ENCODE measurements around the gene INKA2. TPM values are rescaled to one million over a fixed set of nuclear protein-coding genes. Genes with fewer than 3 reads are reported as not detected.

The INKA2 gene
- total and polyA plus RNA-seq, 10 of the 15 experiments (the other 5 are each of a cell fraction or from before 2014, with no cell fraction given) = 0.38 to 5.1 (median 1.3) TPM; not detected in 1

DNA sequence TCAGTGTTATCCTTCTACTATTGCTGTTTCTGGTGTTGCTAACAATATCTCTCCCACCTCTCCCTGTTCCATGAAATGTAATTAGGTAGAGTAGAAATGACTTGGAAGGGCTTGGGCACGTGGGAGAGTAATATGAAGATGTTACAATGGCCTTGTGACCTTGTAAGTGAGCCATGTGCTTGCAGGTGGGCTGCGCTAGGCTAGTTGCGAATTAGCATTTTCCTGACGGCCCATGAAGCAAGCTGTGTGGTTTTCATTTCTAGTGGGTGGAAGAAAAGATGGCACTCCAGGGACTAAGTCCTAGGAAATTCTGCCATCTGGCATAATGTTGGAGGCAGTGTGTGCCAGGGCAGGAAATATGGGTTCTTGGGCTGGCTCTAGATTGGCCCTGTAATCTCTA is 8.8 kb upstream of the INKA2 start:
- ChIA-PET RAD21 (ENCODE audit: unreplicated experiment) (interaction anchor here (0.9 to 6.7 kb wide), 7 partner anchors 10 to 294 kb away, joined by 3 to 51 read pairs (median 3); no protein-coding TSS in a partner anchor), SMC1A (ENCODE audit: uncharacterized antibody, unreplicated experiment) (interaction anchor here (0.6 to 12.9 kb wide), 13 partner anchors 10 to 300 kb away, joined by 3 to 123 read pairs (median 5); partner anchors contain the start of gene INKA2), CTCF (interaction anchor here (0.7 to 12.7 kb wide), 31 partner anchors 9 to 405 kb away, joined by 3 to 135 read pairs (median 5); partner anchors contain the start of genes DDX20 and INKA2), POLR2A (interaction anchor here (1.2 to 1.4 kb wide), 3 partner anchors 9 to 240 kb away, joined by 3 to 8 read pairs (median 5); partner anchors contain the start of gene INKA2)
- in situ Hi-C loops (cut with MboI) (loop anchor here (5.0 kb wide), 1 partner anchor 266 kb away; no protein-coding TSS in a partner anchor), intact Hi-C loops (cut with micrococcal nuclease; ENCODE audit: unreplicated experiment) (loop anchor here (1.0 to 2.0 kb wide), 3 partner anchors 33 to 267 kb away; no protein-coding TSS in a partner anchor)
- Histone ChIP-seq H3K79me2 (ENCODE audit: control insufficient read depth, insufficient read depth, low read length) (no peaks in the 10 kb centered on the region), H3K4me3 (no peak overlapping the region), H3K4me2 (ENCODE audit: control insufficient read depth, insufficient read depth) (no peak overlapping the region), H3K4me1 (ENCODE audit: control insufficient read depth, insufficient read depth, low read length) (no peaks in the 10 kb centered on the region; the same call in 1 of the 2 replicates), H3K36me3 (ENCODE audit: control insufficient read depth in 2 of 2, insufficient read depth in 2 of 2, low read length in 1 of 2) (no peaks in the 10 kb centered on the region), H3K9ac (ENCODE audit: control insufficient read depth, insufficient read depth, low read length) (no peak overlapping the region), H2AFZ (ENCODE audit: control insufficient read depth, low read depth, low read length) (no peak overlapping the region), H3K9me3 (replicated peaks; ENCODE audit: control insufficient read depth, insufficient read depth, low read length) (no peaks in the 10 kb centered on the region), H3K27me3 (replicated peaks in 1 of 2; ENCODE audit: control insufficient read depth in 2 of 2, insufficient read depth in 2 of 2, low read length in 1 of 2) (peaks cover 0 to 1% of the 10 kb centered on the region in 2 experiments; a peak in 1 of 4 replicates), H3K27ac (ENCODE audit: control insufficient read depth, insufficient read depth) (no peak overlapping the region), H4K20me1 (ENCODE audit: control insufficient read depth, insufficient read depth) (no peaks in the 10 kb centered on the region)
- ATAC-seq = no peak
- BruUV-seq (replicated peaks) = no TSS peak
- 76% methylated on average over 4 of the region's 4 CpGs for WGBS (ENCODE audit: insufficient coverage, insufficient replicate concordance, low lambda C conversion rate, missing lambda C conversion rate)
- no peak for DNase-seq (ENCODE audit: low read depth, low spot score)
- no peak for FAIRE-seq
- no peak for TF ChIP-seq HDGF (IDR thresholded peaks at IDR 0.05)
- no peak for TF ChIP-seq ATF7 (IDR thresholded peaks at IDR 0.05; ENCODE audit: low read depth)
- no peak for TF ChIP-seq ZNF384 (IDR thresholded peaks at IDR 0.05; ENCODE audit: borderline replicate concordance, low read depth, low read length)
- TF ChIP-seq SIX5 (IDR thresholded peaks at IDR 0.05; ENCODE audit: low read depth, low read length, severe bottlenecking) = no peak
- no peak for TF ChIP-seq DPF2 (IDR thresholded peaks at IDR 0.05)
- TF ChIP-seq TBL1XR1 (IDR thresholded peaks at IDR 0.05; ENCODE audit: low read depth, low read length) = no peak
- no peak for TF ChIP-seq BRCA1 (IDR thresholded peaks at IDR 0.05; ENCODE audit: low read depth, low read length)
- no peak for TF ChIP-seq PML (IDR thresholded peaks at IDR 0.05; ENCODE audit: low read length)
- no peak for TF ChIP-seq MYB (IDR thresholded peaks at IDR 0.05; ENCODE audit: borderline replicate concordance, low read depth, low read length)
- TF ChIP-seq, protein P1, sequence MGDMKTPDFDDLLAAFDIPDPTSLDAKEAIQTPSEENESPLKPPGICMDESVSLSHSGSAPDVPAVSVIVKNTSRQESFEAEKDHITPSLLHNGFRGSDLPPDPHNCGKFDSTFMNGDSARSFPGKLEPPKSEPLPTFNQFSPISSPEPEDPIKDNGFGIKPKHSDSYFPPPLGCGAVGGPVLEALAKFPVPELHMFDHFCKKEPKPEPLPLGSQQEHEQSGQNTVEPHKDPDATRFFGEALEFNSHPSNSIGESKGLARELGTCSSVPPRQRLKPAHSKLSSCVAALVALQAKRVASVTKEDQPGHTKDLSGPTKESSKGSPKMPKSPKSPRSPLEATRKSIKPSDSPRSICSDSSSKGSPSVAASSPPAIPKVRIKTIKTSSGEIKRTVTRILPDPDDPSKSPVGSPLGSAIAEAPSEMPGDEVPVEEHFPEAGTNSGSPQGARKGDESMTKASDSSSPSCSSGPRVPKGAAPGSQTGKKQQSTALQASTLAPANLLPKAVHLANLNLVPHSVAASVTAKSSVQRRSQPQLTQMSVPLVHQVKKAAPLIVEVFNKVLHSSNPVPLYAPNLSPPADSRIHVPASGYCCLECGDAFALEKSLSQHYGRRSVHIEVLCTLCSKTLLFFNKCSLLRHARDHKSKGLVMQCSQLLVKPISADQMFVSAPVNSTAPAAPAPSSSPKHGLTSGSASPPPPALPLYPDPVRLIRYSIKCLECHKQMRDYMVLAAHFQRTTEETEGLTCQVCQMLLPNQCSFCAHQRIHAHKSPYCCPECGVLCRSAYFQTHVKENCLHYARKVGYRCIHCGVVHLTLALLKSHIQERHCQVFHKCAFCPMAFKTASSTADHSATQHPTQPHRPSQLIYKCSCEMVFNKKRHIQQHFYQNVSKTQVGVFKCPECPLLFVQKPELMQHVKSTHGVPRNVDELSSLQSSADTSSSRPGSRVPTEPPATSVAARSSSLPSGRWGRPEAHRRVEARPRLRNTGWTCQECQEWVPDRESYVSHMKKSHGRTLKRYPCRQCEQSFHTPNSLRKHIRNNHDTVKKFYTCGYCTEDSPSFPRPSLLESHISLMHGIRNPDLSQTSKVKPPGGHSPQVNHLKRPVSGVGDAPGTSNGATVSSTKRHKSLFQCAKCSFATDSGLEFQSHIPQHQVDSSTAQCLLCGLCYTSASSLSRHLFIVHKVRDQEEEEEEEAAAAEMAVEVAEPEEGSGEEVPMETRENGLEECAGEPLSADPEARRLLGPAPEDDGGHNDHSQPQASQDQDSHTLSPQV (IDR thresholded peaks at IDR 0.05) = no peak
- TF ChIP-seq, protein P2, sequence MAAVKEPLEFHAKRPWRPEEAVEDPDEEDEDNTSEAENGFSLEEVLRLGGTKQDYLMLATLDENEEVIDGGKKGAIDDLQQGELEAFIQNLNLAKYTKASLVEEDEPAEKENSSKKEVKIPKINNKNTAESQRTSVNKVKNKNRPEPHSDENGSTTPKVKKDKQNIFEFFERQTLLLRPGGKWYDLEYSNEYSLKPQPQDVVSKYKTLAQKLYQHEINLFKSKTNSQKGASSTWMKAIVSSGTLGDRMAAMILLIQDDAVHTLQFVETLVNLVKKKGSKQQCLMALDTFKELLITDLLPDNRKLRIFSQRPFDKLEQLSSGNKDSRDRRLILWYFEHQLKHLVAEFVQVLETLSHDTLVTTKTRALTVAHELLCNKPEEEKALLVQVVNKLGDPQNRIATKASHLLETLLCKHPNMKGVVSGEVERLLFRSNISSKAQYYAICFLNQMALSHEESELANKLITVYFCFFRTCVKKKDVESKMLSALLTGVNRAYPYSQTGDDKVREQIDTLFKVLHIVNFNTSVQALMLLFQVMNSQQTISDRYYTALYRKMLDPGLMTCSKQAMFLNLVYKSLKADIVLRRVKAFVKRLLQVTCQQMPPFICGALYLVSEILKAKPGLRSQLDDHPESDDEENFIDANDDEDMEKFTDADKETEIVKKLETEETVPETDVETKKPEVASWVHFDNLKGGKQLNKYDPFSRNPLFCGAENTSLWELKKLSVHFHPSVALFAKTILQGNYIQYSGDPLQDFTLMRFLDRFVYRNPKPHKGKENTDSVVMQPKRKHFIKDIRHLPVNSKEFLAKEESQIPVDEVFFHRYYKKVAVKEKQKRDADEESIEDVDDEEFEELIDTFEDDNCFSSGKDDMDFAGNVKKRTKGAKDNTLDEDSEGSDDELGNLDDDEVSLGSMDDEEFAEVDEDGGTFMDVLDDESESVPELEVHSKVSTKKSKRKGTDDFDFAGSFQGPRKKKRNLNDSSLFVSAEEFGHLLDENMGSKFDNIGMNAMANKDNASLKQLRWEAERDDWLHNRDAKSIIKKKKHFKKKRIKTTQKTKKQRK (IDR thresholded peaks at IDR 0.05; ENCODE audit: low read depth, low read length) = no peak
- no peak for TF ChIP-seq RFX5 (IDR thresholded peaks at IDR 0.05; ENCODE audit: low read depth, low read length)
- TF ChIP-seq CBFB (IDR thresholded peaks at IDR 0.05; ENCODE audit: low read depth) = no peak
- TF ChIP-seq NFYA (IDR thresholded peaks at IDR 0.05; ENCODE audit: borderline replicate concordance, low read depth, low read length) = no peak
- TF ChIP-seq, protein P3, sequence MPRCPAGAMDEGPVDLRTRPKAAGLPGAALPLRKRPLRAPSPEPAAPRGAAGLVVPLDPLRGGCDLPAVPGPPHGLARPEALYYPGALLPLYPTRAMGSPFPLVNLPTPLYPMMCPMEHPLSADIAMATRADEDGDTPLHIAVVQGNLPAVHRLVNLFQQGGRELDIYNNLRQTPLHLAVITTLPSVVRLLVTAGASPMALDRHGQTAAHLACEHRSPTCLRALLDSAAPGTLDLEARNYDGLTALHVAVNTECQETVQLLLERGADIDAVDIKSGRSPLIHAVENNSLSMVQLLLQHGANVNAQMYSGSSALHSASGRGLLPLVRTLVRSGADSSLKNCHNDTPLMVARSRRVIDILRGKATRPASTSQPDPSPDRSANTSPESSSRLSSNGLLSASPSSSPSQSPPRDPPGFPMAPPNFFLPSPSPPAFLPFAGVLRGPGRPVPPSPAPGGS (IDR thresholded peaks at IDR 0.05; ENCODE audit: borderline replicate concordance, insufficient read depth, low read depth, low read length, poor library complexity, severe bottlenecking) = no peak
- no peak for TF ChIP-seq RAD51 (IDR thresholded peaks at IDR 0.05)
- TF ChIP-seq CHD4 (IDR thresholded peaks at IDR 0.05) = no peak
